Fibroblast of lung (primary cell): ENCODE data around the gene RAB42. TPM values are rescaled to one million over a fixed set of nuclear protein-coding genes. Genes with fewer than 3 reads are reported as not detected.

Source experiments
- DNase-seq, 2 donors: peaks; one replicate each; pipeline versions ENCODE4 v3.0.0 to v3.0.0-alpha.2; 2010; ENCODE audit warnings: low read depth in 2 of 2
- H2AFZ ChIP-seq: 2 replicates; pipeline ENCODE4 v1.5.1; 2012; ENCODE audit warnings: low read length, control low read depth, inconsistent platforms
- H3K27ac ChIP-seq: 2 replicates; pipeline ENCODE4 v1.5.1; 2011; ENCODE audit warnings: low read length, control low read depth; ENCODE audit not compliant: insufficient read depth
- H3K27me3 ChIP-seq: 2 replicates; pipeline ENCODE4 v1.5.1; 2011; ENCODE audit warnings: mild to moderate bottlenecking, low read length; ENCODE audit not compliant: control insufficient read depth, insufficient read depth
- H3K36me3 ChIP-seq: 2 replicates; pipeline ENCODE4 v1.5.1; 2011; ENCODE audit warnings: low read length; ENCODE audit not compliant: control insufficient read depth, insufficient read depth
- H3K4me1 ChIP-seq: 2 replicates; pipeline ENCODE4 v1.5.1; 2011; ENCODE audit warnings: low read length; ENCODE audit not compliant: control insufficient read depth, insufficient read depth; ENCODE audit errors: extremely low read depth
- H3K4me2 ChIP-seq: 2 replicates; pipeline ENCODE4 v1.5.1; 2011; ENCODE audit warnings: low read length, control low read depth; ENCODE audit not compliant: insufficient read depth; ENCODE audit errors: extremely low read depth
- H3K4me3 ChIP-seq, 4 experiments: fragments of 200-600 bp in 1 of 4; sonication (generic) in 1 of 4; replicated peaks in 1 of 4; 2 replicates each; pipeline ENCODE4 v1.5.1; 2011 to 2016; ENCODE audit warnings: low read length in 4 of 4, low read depth in 3 of 4, mild to moderate bottlenecking in 3 of 4, control low read depth in 2 of 4, inconsistent platforms in 1 of 4, mixed read lengths in 1 of 4; ENCODE audit not compliant: insufficient read depth in 1 of 4; ENCODE audit errors: control extremely low read depth in 1 of 4
- H3K79me2 ChIP-seq: 2 replicates; pipeline ENCODE4 v1.5.1; 2012; ENCODE audit warnings: mild to moderate bottlenecking, low read length, inconsistent platforms; ENCODE audit not compliant: control insufficient read depth, insufficient read depth
- H3K9ac ChIP-seq: 2 replicates; pipeline ENCODE4 v1.5.1; 2011; ENCODE audit warnings: mild to moderate bottlenecking, low read length, control low read depth; ENCODE audit not compliant: insufficient read depth
- H3K9me3 ChIP-seq: 2 replicates; pipeline ENCODE4 v1.5.1; 2012; ENCODE audit warnings: low read depth, low read length; ENCODE audit not compliant: control insufficient read depth, insufficient read depth
- H4K20me1 ChIP-seq: 2 replicates; pipeline ENCODE4 v1.5.1; 2011; ENCODE audit warnings: low read length; ENCODE audit not compliant: control insufficient read depth, insufficient read depth; ENCODE audit errors: extremely low read depth
- CTCF ChIP-seq, 2 donors: IDR thresholded peaks in 1 of 2; conservative IDR thresholded peaks in 1 of 2; 1 replicate in 1 of 2; 2 replicates in 1 of 2; pipeline ENCODE4 v1.5.1; 2011 to 2012; ENCODE audit warnings: low read length in 2 of 2, control low read depth in 1 of 2, inconsistent platforms in 1 of 2, low read depth in 1 of 2, mild to moderate bottlenecking in 1 of 2
- EZH2 ChIP-seq: IDR thresholded peaks from 2 replicates; pipeline ENCODE4 v1.5.1; 2012; ENCODE audit warnings: low read length, control low read depth, mild to moderate bottlenecking; ENCODE audit errors: missing control alignments
- polyA minus RNA-seq: library from RNA; depleted of rRNA, polyadenylated mRNA; stranded (reverse); fragments of >200 nt; gene quantifications from 2 replicates; pipeline ENCODE4 v1.2.3, GENCODE V29; 2011; ENCODE audit warnings: low replicate concordance
- polyA plus RNA-seq, 2 donors: library from polyadenylated mRNA; depleted of rRNA in 1 of 2; stranded (reverse) in 1 of 2; unstranded in 1 of 2; fragments of >200 nt; gene quantifications; 2 replicates each; pipeline ENCODE4 v1.2.1, GENCODE V29; 2011 to 2012; ENCODE audit warnings: missing spikeins in 1 of 2
- total RNA-seq: library from RNA; depleted of rRNA; stranded (reverse); fragments of >200 nt; gene quantifications from 2 replicates; pipeline ENCODE4 v1.2.1, GENCODE V29; 2014

Gene RAB42
- 4.1 and 5.8 TPM in 2 replicates for total RNA-seq
- 2.7 and 3.4 TPM in 2 replicates for polyA plus RNA-seq
- 2.3 and 2.5 TPM in 2 replicates for polyA plus RNA-seq (2012)
- polyA minus RNA-seq, result 2.0 and 2.1 TPM in 2 replicates

GRCh38 chr1:28591708-28592320 lies at the start of gene RAB42:
Gene RAB42 (plus strand): TSS chr1:28592265. CDS start chr1:28592512, 247 bp downstream.
- TF ChIP-seq CTCF (conservative IDR thresholded peaks at IDR 0.05 in 1 of 2, IDR thresholded peaks at IDR 0.05 in 1 of 2; ENCODE audit: low read depth in 1 of 2, low read length in 2 of 2) (no peak), EZH2 (no peak)
- peak; percentile 23 for DNase-seq
- peak within 1 kb of the TSS; percentile 1 for H2AFZ ChIP-seq

GRCh38 chr1:28545246-28545628 lies 46.8 kb upstream of the RAB42 start:
- Histone ChIP-seq H3K79me2 (no peaks in the 10 kb centered on the region), H2AFZ (no peak overlapping the region), H3K36me3 (no peaks in the 10 kb centered on the region), H3K4me3 (no peak overlapping the region), H3K9me3 (no peaks in the 10 kb centered on the region), H4K20me1 (no peaks in the 10 kb centered on the region), H3K27ac (no peak overlapping the region), H3K9ac (no peak overlapping the region), H3K4me1 (no peaks in the 10 kb centered on the region), H3K27me3 (no peaks in the 10 kb centered on the region), H3K4me2 (no peak overlapping the region)
- no peak for DNase-seq
- TF ChIP-seq EZH2 (no peak), CTCF (conservative IDR thresholded peaks at IDR 0.05 in 1 of 2, IDR thresholded peaks at IDR 0.05 in 1 of 2; ENCODE audit: low read depth in 1 of 2, low read length in 2 of 2) (no peak)

More at GRCh38 chr1:28591708-28592320, at the start of gene RAB42:
- Histone ChIP-seq H3K4me3 (peak within 1 kb of the TSS; percentile 16 to 64 (median 48)), H3K27me3 (no peaks in the 10 kb centered on the region), H3K9me3 (no peaks in the 10 kb centered on the region), H3K4me2 (peak within 1 kb of the TSS; percentile 72), H4K20me1 (no peaks in the 10 kb centered on the region), H3K9ac (peak within 1 kb of the TSS; percentile 42), H3K27ac (no peak within 1 kb of the TSS), H3K4me1 (peaks cover 8% of the 10 kb centered on the region), H3K36me3 (no peaks in the 10 kb centered on the region), H3K79me2 (no peaks in the 10 kb centered on the region)

GRCh38 chr1:28548318-28548717 lies 43.7 kb upstream of the RAB42 start:
- H3K27ac ChIP-seq, result no peak overlapping the region
- H3K79me2 ChIP-seq, result no peaks in the 10 kb centered on the region
- H3K9me3 ChIP-seq, result no peaks in the 10 kb centered on the region
- no peak overlapping the region for H2AFZ ChIP-seq
- H3K4me1 ChIP-seq, result peaks cover 4% of the 10 kb centered on the region
- H3K36me3 ChIP-seq, result no peaks in the 10 kb centered on the region
- TF ChIP-seq CTCF (conservative IDR thresholded peaks at IDR 0.05 in 1 of 2, IDR thresholded peaks at IDR 0.05 in 1 of 2; ENCODE audit: low read depth in 1 of 2, low read length in 2 of 2) (no peak), EZH2 (no peak)
- H3K9ac ChIP-seq, result no peak overlapping the region
- no peak overlapping the region for H3K4me2 ChIP-seq
- no peaks in the 10 kb centered on the region for H4K20me1 ChIP-seq
- H3K27me3 ChIP-seq, result no peaks in the 10 kb centered on the region
- H3K4me3 ChIP-seq, result no peak overlapping the region
- peak in 1 of 2 donors; percentile 6 for DNase-seq
